OCI-LY7 (cell line): ENCODE measurements around the gene CDH1.

Experiments used
- CTCF ChIP-seq: fragments of 200-600 bp; sonication (generic); conservative IDR thresholded peaks from 2 replicates; pipeline ENCODE4 v1.5.1; 2014; ENCODE audit warnings: mild to moderate bottlenecking, antibody characterized with exemption, low read length, moderate library complexity, mixed read lengths
- EZH2phosphoT487 ChIP-seq: fragments of 200-600 bp; sonication (generic); IDR thresholded peaks from 2 replicates; pipeline ENCODE4 v1.6.1; 2018; ENCODE audit warnings: low read depth, borderline replicate concordance, mild to moderate bottlenecking, mixed run types, antibody characterized with exemption, low read length, moderate library complexity, mixed read lengths

GRCh38 chr16:68839831-68840230 lies 102.7 kb downstream of the CDH1 start:
- TF ChIP-seq CTCF (no peak), EZH2phosphoT487 (no peak)
